Measurements from ENCODE around the gene ABHD2. TPM values are rescaled to one million over a fixed set of nuclear protein-coding genes. Genes with fewer than 3 reads are reported as not detected.

The ABHD2 gene
- total RNA-seq, 1 donor from 2014 or later, result 48.8 TPM

DNA sequence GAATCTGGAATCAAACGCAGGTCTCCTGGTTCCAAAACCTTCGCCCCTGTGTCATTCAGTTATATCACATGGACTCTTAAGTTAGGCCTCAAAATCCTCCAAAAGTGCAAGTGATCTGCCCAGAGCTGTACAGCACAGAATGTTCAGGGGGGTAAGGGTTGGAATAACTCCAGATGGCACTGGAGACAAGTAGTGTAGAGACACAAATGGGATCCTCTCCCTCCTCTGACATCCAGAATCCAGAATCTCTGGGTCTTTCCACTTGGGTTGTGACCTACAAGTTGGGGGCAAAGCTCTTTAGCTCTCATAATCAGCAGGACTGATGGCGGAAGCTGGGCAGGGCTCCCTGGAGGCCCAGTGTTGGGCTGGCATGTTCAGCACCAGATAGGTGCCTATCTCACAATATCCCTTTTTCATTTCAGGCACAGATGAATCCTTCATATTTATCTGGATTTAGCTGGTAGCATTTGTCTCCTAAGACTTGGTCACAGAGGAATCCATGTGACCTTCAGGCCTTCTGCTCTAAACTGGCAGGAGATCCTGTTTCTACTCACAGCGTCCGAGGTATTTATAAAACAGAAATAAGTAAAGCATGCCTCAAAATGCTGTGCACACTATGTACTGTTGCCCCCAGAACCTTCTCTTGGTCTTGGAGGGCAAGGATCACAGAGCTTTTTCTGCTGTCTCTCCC lies 15.4 kb downstream of the ABHD2 start:
- no peaks in the 10 kb centered on the region for H3K9me3 Mint-ChIP-seq
- CTCF ChIA-PET, result no interaction called here
- TF ChIP-seq, protein P1, sequence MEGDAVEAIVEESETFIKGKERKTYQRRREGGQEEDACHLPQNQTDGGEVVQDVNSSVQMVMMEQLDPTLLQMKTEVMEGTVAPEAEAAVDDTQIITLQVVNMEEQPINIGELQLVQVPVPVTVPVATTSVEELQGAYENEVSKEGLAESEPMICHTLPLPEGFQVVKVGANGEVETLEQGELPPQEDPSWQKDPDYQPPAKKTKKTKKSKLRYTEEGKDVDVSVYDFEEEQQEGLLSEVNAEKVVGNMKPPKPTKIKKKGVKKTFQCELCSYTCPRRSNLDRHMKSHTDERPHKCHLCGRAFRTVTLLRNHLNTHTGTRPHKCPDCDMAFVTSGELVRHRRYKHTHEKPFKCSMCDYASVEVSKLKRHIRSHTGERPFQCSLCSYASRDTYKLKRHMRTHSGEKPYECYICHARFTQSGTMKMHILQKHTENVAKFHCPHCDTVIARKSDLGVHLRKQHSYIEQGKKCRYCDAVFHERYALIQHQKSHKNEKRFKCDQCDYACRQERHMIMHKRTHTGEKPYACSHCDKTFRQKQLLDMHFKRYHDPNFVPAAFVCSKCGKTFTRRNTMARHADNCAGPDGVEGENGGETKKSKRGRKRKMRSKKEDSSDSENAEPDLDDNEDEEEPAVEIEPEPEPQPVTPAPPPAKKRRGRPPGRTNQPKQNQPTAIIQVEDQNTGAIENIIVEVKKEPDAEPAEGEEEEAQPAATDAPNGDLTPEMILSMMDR (IDR thresholded peaks at IDR 0.05), result no peak
- H3K27me3 Mint-ChIP-seq, result no peaks in the 10 kb centered on the region
- H3K4me1 Mint-ChIP-seq, result no peaks in the 10 kb centered on the region
- DNase-seq (no peak), ATAC-seq (ENCODE audit: low read depth) (no peak)
- H3K4me3 Mint-ChIP-seq, result no peak overlapping the region
- peaks cover 31% of the 10 kb centered on the region for H3K36me3 Mint-ChIP-seq (ENCODE audit: low read depth)
- no peak overlapping the region for H3K27ac Mint-ChIP-seq
- POLR2A ChIA-PET, result no interaction called here
- intact Hi-C loops (cut with micrococcal nuclease), result no loop called here

DNA sequence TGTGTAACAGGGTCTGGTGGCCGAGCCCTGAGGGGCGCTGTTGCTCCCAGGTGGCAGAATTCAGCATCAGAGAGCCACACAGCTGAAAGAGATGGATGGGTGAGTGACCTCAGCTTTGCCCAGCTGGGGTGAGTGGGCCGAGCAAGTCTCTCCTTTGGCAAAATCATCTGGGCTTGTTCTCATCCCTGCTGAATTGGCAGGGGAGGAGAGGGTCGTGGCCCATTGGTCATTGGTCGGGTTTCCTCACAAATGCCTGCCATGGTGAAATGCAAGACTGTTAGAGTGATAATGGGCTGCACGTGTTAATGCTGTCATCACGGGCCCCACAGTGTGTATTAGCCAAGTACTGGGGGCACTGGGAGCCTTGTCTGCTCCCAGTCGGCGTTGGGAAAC lies 15.9 kb downstream of the ABHD2 start:
- H3K27ac Mint-ChIP-seq, result no peak overlapping the region
- H3K36me3 Mint-ChIP-seq (ENCODE audit: low read depth), result peaks cover 29% of the 10 kb centered on the region
- no peaks in the 10 kb centered on the region for H3K4me1 Mint-ChIP-seq
- TF ChIP-seq, protein P1 (IDR thresholded peaks at IDR 0.05), result no peak
- CTCF ChIA-PET, result no interaction called here
- no peak for DNase-seq
- ATAC-seq (ENCODE audit: low read depth), result no peak
- no peaks in the 10 kb centered on the region for H3K27me3 Mint-ChIP-seq
- intact Hi-C loops (cut with micrococcal nuclease), result no loop called here
- POLR2A ChIA-PET, result no interaction called here
- no peak overlapping the region for H3K4me3 Mint-ChIP-seq
- H3K9me3 Mint-ChIP-seq, result no peaks in the 10 kb centered on the region

DNA sequence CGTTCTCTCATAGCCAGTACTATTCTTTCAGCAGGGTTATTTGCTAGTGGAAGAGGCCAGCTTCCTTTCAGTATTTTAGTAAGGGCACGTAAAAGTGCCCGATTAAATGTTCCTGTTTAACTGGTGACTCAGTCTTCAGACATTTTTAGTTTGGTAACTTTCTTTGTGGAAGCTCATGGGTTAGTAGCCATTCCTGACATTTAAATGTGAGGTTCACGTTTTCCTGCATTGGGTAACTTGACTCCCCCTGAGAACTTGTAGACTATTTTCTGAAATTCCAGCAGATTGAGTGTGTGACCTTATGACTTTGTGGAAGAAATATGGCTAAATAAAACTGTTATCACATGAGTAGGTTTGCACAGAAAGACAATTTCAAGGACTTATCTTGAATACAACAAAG lies 16.9 kb downstream of the ABHD2 start:
- Mint-ChIP-seq H3K36me3 (ENCODE audit: low read depth) (peaks cover 29% of the 10 kb centered on the region), H3K4me3 (no peak overlapping the region), H3K27ac (no peak overlapping the region), H3K4me1 (no peaks in the 10 kb centered on the region), H3K9me3 (no peaks in the 10 kb centered on the region), H3K27me3 (no peaks in the 10 kb centered on the region)
- POLR2A ChIA-PET, result no interaction called here
- intact Hi-C loops (cut with micrococcal nuclease), result no loop called here
- DNase-seq (no peak), ATAC-seq (ENCODE audit: low read depth) (no peak)
- TF ChIP-seq, protein P1 (IDR thresholded peaks at IDR 0.05), result no peak
- CTCF ChIA-PET, result no interaction called here

DNA sequence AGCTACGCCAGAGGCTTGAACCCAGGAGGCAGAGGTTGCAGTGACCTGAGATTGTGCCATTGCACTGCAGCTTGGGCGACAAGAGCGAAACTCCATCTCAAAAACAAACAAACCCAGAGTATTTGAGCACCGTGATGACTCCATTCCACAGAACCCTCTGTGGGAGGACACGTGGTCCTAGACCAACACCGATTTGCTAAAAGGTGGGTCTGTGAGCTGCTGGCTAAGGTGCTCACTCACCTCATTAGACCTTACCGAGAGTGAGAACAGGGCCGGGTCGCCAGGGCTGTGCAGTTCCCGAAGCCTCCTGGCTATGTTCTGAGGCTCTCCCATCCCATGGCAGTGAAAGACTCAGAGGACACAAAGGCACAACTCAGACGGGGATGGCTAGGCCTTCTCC lies 17.9 kb downstream of the ABHD2 start:
- Mint-ChIP-seq H3K4me1 (no peaks in the 10 kb centered on the region), H3K27ac (no peak overlapping the region), H3K36me3 (ENCODE audit: low read depth) (peaks cover 29% of the 10 kb centered on the region), H3K4me3 (no peak overlapping the region), H3K27me3 (no peaks in the 10 kb centered on the region), H3K9me3 (no peaks in the 10 kb centered on the region)
- ChIA-PET CTCF (no interaction called here), POLR2A (no interaction called here)
- no peak for ATAC-seq (ENCODE audit: low read depth)
- TF ChIP-seq, protein P1 (IDR thresholded peaks at IDR 0.05), result no peak
- intact Hi-C loops (cut with micrococcal nuclease), result no loop called here
- no peak for DNase-seq

DNA sequence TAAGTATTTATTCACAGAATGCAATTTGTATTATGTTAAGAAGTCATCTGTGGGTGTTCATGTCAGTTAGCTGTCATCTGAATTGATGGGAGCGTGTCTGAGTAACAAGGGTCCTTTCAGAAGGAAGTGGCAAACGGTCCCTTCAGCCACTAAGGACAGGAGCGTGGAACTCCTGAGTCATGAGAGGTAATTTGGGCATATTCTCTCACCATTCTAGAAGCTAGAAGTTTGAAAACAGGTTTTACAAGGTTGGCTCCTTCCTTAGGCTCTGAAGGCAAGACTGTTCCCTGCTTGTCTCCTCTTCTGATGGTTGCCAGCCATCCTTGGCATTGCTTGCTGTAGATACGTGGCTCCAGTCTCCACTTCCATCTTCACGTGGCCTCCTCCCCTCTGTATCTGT lies 19.7 kb downstream of the ABHD2 start:
- ATAC-seq (ENCODE audit: low read depth) (no peak), DNase-seq (no peak)
- H3K36me3 Mint-ChIP-seq (ENCODE audit: low read depth), result peaks cover 25% of the 10 kb centered on the region
- intact Hi-C loops (cut with micrococcal nuclease), result no loop called here
- no peaks in the 10 kb centered on the region for H3K9me3 Mint-ChIP-seq
- H3K27ac Mint-ChIP-seq, result no peak overlapping the region
- H3K27me3 Mint-ChIP-seq, result no peaks in the 10 kb centered on the region
- TF ChIP-seq, protein P1 (IDR thresholded peaks at IDR 0.05), result no peak
- ChIA-PET CTCF (no interaction called here), POLR2A (interaction anchor here (0.6 kb wide), 1 partner anchor 13 kb away, joined by 5 read pairs; no protein-coding TSS in a partner anchor)
- H3K4me3 Mint-ChIP-seq, result no peak overlapping the region
- H3K4me1 Mint-ChIP-seq, result no peaks in the 10 kb centered on the region

Measured in activated B cell treated with CpG ODN at 0.5 μM for 24 hours (primary cell).